Activated CD8-positive, alpha-beta memory T cell treated with anti-CD3 and anti-CD28 coated beads for 24 hours (primary cell): Measurements from ENCODE around the gene SNRNP70.
A peak's percentile ranks its signal among the peaks of the same experiment; 100 is the strongest.
"Not testable (repeated sequence)": the region's sequence is repeated elsewhere in the genome, so short reads cannot be mapped to it uniquely, and the experiment has no call there.

Source experiments
- DNase-seq: peaks from one replicate; pipeline ENCODE4 v3.0.0-alpha.2; 2020

SNRNP70 gene

GRCh38 chr19:49064768-49065611 lies 20.3 kb upstream of the SNRNP70 start, which contains the start of gene NTF4:
NTF4 (minus strand) TSS chr19:49064818; CDS start chr19:49061997, 2,821 bp downstream.
- no peak for DNase-seq

- no peak for DNase-seq
Measured at GRCh38 chr19:49065905-49066512, 19.2 kb upstream of the SNRNP70 start.

- DNase-seq, result no peak
Measured at GRCh38 chr19:49067554-49067953, 17.7 kb upstream of the SNRNP70 start.

- DNase-seq, result no peak
Measured at GRCh38 chr19:49069026-49069425, 16.2 kb upstream of the SNRNP70 start.

GRCh38 chr19:49070416-49070815 lies 14.8 kb upstream of the SNRNP70 start:
- DNase-seq, result no peak

GRCh38 chr19:49071860-49072547 lies 13.2 kb upstream of the SNRNP70 start:
- DNase-seq, result no peak

GRCh38 chr19:49073514-49074378 lies 11.5 kb upstream of the SNRNP70 start:
- DNase-seq, result no peak

- DNase-seq, result not testable (repeated sequence)
Measured at GRCh38 chr19:49074869-49075268, 10.4 kb upstream of the SNRNP70 start.

- DNase-seq, result no peak
Measured at GRCh38 chr19:49080392-49080791, 4.9 kb upstream of the SNRNP70 start.

GRCh38 chr19:49081273-49081672 lies 4.0 kb upstream of the SNRNP70 start:
- no peak for DNase-seq

- no peak for DNase-seq
Measured at GRCh38 chr19:49084206-49085019, 838 bp upstream of the SNRNP70 start.

GRCh38 chr19:49085868-49086232 lies 599 bp downstream of the SNRNP70 start:
- no peak for DNase-seq

- DNase-seq, result no peak
Measured at GRCh38 chr19:49086296-49086695, 1.0 kb downstream of the SNRNP70 start.

GRCh38 chr19:49091391-49092038 lies 6.3 kb downstream of the SNRNP70 start:
- DNase-seq, result no peak

GRCh38 chr19:49092686-49093085 lies 7.4 kb downstream of the SNRNP70 start:
- no peak for DNase-seq

GRCh38 chr19:49094505-49095482 lies 9.5 kb downstream of the SNRNP70 start:
- DNase-seq, result no peak

- peak; percentile 87 for DNase-seq
Measured at GRCh38 chr19:49097453-49098288, 12.4 kb downstream of the SNRNP70 start.

GRCh38 chr19:49098795-49099194 lies 13.5 kb downstream of the SNRNP70 start:
- no peak for DNase-seq

GRCh38 chr19:49101160-49101559 lies 15.9 kb downstream of the SNRNP70 start:
- no peak for DNase-seq
